ENCODE data around the gene THUMPD2.

THUMPD2 gene

DNA sequence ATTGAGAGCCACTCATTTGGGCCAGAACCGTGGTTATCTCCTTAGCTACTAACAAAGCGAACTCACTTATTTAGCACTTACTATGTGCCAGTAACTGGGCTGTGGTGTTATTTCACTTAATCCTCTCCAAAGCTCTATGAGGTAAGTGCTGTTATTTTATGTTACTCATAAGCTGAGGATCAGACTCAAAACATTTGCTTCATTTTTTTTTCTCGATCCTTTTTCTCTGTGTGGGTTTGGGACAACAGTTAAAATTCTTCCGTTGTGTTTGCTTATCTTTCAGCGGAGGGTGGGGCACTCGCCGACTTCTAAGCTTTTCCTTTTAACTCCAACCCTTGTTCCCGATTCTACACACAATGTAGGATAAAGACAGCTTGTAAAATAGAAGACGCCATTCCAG, 60.6 kb downstream of the THUMPD2 start:
- DNase-seq (ENCODE audit: low read depth in 2 of 2), result no peak

DNA sequence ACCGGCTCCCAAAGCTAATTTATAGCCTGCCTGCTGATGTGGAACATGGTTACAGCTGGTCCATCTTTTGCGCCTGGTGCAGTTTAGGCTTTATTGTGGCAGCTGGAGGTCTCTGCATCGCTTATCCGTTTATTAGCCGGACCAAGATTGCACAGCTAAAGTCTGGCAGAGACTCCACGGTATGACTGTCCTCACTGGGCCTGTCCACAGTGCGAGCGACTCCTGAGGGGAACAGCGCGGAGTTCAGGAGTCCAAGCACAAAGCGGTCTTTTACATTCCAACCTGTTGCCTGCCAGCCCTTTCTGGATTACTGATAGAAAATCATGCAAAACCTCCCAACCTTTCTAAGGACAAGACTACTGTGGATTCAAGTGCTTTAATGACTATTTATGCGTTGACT, 62.0 kb downstream of the THUMPD2 start:
- no peak for DNase-seq (ENCODE audit: low read depth in 2 of 2)

DNA sequence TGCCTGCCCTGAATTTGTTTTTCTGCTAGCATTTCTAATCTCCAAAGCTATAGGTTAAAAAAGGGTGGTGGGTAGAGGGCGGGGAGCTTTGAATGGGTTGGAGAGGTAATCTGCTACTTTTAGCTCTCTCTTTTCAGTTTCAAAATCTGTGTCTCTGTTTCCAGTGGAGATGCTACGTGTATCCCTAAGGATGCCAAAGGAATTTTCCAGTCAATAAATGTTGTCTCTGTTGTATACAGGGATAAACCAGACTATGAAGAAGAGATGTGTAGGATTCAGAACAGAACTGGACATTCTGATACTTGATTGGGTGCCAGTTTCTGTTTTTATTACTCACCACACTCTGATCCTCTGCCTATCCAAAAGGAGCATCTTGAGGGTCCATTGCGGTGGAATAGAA, 63.2 kb downstream of the THUMPD2 start:
- no peak for DNase-seq (ENCODE audit: low read depth in 2 of 2)

DNA sequence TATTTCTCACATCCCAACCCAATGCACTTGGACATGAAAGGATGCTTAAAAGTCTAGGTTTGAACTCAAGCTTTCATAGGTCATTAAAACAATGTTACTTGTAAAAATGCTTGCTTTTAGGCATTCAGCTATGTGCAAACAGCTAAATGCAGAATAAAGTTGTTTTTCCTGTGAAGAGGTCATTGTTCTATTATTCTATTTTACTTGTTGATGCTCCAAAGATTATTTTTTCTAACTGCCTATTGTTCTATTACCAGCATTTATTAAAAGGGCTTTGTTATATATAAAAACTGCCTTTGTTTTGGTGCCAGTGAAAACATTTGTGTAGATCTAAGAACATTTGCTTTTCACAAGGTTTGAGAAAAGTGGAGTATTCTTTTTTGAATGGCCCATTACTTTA, 64.0 kb downstream of the THUMPD2 start:
- no peak for DNase-seq (ENCODE audit: low read depth in 2 of 2)

DNA sequence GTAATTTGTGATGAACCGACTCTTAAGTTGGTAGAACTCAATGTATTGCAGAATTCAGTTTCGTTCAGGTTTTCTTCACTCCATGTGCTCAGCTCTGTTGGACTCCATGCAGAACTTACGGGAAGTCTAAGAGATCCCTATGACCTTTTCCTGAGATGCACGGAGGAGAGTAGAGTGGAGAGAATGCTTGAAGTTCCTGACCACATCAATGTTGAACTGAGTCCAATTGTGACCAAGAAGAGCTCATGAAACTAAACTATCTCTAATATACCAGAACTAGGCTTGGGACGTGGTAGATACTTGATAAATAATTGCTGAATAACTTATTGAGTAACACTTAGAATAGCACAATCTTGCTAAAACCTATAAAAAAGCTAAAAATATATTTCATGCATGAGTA, 66.1 kb downstream of the THUMPD2 start:
- DNase-seq (ENCODE audit: low read depth in 2 of 2), result no peak

DNA sequence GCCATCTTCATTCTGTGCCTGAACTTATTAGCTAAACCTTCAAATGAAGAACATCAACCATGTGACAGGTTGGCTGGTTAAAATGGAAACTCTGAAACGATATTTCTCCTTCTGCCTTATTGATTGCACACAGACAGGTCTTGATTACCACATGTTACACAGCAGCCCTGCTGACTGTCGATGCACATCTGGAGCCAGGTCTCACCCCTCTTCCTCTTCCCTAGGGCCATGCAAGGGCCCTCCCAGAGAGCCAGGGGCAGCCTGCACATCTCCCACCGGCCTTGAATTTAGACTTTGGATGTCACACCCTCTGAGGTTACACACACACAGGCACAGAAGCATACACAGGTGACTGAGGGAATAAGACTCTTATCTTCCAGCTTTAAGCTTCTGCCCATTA, 68.3 kb downstream of the THUMPD2 start:
- no peak for DNase-seq (ENCODE audit: low read depth in 2 of 2)

DNA sequence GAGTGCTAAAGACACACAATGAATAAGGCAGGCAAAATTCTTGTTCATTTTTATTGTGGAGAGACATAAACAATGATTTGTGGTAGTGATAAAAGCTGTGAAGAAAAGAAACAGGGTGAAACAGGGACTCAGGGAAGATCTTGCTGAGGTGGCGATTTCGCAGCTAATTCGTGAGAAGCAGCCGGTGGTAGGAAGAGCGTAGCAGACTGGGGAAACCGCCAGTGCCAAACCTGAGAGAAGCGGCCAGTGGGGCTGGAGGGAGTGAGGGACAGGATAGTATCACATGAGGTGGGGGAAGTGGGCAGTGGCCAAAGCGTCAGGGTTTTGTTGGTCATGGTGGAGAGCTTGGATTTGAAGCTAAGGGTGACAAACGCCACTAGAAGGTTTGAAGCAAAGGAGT, 71.1 kb downstream of the THUMPD2 start:
- DNase-seq (ENCODE audit: low read depth in 2 of 2), result no peak

DNA sequence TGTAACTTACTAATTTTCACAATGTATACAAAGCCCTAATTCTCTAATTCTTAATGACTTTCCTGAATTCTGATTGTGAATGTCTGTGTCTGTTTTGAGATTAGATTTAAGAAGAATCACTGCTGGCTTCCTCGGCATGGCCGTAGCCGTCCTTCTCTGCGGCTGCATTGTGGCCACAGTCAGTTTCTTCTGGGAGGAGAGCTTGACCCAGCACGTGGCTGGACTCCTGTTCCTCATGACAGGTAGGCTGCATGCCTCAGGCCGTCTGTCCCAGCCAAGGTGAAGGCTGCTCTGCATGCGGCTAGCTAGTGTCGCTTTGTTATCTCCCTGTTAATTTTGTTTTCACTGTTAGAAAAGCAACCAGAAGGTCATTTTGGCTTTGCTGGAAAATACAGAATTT, 72.1 kb downstream of the THUMPD2 start:
- DNase-seq (ENCODE audit: low read depth in 2 of 2), result no peak

DNA sequence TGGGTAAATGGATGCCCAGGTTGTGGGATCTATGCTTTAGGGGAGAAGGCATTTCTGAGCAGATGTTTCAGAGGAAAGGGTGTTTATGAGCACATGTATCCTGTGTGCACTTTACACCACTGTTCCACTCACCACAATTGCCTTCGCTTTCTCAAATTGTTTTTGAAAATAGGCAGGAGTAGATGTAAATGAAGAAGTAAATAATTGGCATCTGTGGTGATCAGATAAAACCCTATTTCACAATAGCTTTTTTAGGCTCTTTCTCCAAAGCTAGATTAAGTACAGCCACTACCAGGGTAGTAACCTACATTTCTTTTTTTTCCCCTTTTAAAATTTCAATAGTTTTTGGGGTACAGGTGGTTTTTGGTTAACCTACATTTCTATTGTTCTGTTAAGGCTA, 72.7 kb downstream of the THUMPD2 start:
- DNase-seq (ENCODE audit: low read depth in 2 of 2), result no peak

DNA sequence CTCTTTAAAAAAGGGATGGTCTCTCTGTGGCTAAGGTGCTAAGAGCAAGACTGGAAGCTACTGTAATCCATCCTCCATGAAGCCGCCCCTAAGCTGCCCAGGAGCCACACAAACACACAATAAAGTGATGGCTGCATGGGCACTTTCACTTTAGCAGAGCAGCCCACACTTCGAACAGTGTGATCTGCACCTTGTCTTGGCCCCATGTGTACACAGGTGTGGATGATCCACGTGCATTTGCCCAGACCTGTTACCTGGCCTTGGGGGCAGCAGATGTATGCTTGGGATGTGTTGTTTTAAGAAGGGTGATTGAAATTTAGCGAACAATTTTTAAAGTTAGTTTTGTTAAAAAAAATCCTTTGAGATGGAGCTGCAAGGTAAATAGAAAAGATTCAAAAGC, 73.4 kb downstream of the THUMPD2 start:
- DNase-seq (ENCODE audit: low read depth in 2 of 2), result no peak

DNA sequence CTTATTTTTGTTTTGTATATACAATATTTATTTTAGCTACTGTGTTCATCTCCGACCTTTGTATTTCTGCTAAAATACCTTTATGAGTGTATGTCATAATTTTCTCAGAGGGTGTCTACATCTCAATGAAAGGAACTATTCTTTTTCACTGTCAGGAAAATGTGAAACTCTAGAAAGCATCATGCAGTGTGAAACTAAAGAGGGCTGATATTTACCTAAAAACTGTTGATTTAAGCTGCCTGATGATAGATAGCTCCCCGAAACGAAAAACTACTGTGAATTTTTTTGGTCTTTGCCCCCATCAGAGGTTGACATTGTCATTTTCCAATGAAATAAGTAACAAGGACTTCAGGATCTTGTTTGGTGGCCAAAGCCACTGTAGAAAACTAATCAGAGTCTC, 74.5 kb downstream of the THUMPD2 start:
- DNase-seq (ENCODE audit: low read depth in 2 of 2), result no peak

DNA sequence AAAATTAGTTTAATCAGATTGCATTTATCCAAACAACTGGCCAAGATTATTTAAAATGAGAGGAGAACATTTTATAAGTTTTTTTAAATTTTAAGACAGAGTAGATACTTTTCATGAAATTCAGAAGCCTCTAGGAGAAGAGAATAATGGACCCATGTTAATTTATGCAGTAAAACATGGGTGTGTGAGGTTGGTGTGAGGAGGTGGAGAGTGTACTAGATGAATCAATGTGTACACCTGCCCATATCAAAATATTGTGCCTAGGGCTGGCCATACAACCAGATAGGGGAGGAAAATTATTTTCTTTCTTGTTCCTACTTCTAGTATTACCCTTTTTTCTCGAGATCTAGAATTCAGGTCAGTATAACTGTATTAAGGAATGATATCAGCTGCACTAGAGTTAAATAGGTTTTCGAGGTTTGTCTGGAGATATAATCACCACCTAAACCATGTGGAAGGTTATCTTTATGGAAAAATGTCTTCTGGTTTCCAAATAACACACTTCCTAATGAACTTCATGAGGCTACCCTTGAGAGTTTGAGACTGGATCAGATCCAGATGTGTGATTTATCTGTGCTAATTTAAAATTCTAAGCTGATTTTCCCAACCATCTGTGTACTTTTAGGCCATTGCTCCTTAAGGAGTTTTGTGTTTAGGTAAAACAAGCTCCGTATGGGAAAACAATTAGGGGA, 75.7 kb downstream of the THUMPD2 start:
- no peak for DNase-seq (ENCODE audit: low read depth in 2 of 2)

DNA sequence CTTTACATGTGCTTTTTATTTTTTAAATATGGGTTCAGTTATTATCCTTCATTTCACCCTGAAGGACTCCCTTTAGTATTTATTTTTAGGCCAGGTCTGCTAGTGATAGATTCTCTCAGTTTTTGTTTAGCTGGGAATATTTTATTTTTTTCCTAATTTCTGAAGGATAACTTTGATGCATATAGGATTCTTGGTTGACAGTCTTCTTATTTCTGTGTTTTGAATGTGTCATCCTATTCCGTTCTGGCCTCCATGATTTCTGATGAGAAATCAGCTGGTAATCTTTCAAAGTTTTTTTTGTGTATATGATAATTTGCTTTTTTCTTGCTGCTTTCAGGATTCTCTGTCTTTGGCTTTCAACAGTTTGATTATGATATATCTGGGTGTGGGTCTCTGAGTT, 77.9 kb downstream of the THUMPD2 start:
- DNase-seq (ENCODE audit: low read depth in 2 of 2), result no peak

DNA sequence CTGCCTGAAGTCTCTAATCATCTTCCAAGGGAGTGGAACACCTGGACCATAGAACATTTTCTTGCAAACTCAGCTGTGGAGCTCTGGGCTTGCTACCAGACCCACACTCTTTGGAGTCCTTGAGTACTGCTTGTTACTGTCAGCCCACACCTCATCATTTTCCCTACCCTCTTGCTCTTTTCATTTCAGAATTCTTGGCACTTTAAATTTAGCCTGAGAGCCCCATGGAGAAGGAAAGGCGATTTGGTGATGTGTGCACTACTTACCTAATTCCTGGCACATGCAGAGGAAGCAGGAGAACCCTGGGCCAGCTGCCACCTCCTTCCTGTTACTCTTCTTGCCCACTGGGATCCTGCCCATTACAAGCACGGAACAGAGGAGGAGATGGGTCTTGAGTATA, 81.6 kb downstream of the THUMPD2 start:
- DNase-seq (ENCODE audit: low read depth in 2 of 2), result no peak

DNA sequence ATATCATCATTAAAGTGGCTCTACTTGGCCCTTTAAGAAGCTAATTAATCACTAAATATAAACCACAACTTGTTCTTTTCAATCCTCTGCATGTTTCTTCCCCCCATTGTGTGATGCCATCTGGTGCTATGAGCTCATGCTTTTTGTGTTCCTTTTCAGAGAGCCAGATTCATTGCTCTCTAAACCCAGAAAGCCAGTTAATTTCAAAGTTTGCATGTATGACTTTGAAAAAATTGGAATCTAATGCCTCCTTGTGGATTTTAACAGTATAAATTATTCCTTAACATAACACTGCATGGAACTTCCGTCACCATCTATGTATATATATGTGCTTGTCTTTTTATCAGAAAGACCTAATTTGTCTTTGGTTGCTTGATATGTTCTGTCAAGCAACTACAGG, 82.2 kb downstream of the THUMPD2 start:
- no peak for DNase-seq (ENCODE audit: low read depth in 2 of 2)

DNA sequence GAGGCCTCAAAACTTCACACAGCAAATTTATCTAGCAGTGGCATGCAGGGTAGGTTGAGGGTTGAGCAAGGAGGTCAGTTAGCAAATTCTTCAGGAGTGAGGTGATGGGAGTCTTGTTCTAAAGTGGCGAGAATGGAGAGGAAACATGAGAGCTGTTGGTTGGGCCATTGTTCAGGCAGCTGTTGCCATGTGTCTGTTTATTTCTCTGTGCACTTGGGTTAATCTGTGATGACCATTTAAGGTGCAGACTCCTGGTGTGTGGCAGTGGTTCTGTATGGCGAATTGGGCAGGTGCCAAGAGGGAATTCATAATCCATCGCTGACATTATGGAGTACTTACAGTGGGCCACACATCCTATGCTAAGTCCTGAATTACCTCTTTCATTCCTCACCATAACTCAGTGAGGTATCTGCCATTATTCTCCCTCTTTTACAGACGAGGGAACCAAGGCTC, 82.9 kb downstream of the THUMPD2 start:
- no peak for DNase-seq (ENCODE audit: low read depth in 2 of 2)

DNA sequence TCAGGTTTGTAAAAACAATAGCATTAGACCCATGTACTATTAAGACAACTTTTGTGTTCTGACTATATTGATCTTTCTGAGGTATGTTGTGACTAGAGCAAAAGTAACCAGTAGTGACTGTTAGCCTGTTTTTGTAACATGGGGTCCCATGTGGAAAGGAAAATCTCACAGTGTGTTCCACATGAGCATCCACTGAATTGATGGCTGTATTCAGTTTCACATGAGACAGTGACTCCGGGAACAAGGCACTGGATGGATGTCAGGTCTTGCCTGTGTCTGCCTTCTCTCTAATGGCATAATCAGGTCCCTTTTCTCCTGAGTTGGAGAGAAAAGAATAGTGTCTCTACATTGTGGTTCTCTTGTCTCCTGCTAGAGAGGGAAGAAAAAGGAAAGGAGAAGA, 85.8 kb downstream of the THUMPD2 start:
- DNase-seq (ENCODE audit: low read depth in 2 of 2), result no peak

DNA sequence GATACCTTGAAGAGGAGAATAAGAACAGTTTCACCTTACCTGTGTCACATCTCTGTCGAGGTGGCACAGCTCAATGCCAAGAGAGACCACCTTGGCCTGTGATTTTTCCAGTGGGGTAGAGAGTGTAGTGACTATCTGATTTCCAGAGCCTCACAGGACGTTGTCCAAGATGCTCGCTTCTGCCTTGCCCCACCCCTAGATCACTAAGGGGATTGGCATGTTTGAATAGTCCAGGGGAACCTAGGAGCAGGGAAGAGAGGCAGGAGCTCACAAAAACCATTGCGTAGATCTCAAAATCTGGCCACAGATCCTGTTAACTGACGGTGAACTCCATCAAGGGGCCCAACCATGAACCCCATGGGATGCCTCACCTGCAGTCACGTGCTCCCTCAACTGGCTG, 89.2 kb downstream of the THUMPD2 start:
- DNase-seq (ENCODE audit: low read depth in 2 of 2), result no peak

DNA sequence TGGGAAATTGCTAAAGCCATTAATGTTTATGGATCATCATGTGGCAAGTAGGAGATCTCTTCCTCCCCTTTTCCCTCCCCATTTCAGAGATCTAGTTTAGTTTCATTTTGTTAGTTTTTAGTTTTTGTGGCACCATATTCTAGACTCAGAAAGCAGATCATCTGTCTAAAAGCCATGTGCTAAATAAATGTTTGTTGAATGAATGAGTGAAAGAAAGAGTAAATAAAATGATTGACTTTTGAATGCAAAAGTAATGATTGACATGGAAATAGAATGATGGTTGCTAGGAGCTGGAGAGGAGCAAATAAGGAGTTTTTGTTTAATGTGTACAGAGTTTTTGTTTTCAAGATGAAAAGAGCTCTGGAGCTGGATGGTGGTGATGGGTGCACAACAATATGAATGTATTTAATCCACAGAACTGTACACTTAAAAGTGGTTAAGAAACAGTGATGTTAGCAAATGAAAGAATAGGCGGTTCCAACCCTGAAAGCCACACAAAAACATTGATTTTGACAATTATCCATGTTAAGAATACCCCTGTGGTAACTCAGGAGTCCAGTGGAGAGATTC, 89.7 kb downstream of the THUMPD2 start:
- DNase-seq (ENCODE audit: low read depth in 2 of 2), result no peak

DNA sequence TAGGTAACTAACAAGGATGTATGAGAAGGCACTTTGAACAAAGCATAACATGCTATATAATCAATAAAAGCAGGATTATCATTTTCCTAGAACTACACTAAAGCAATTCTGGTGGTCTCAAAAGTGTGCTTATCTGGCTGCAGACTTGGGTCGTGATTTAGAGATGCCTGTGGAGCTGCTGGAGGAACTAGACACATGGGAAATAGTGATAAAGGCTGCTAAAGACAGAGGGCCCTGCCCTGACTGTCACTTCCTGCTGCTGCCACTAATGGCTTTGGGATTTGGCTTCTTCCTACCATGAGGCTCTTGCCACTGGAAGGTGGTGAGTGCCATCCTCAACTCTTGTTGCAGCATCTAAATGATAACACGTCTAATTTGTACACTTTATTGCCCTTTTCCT, 90.9 kb downstream of the THUMPD2 start:
- DNase-seq (ENCODE audit: low read depth in 2 of 2), result no peak

DNA sequence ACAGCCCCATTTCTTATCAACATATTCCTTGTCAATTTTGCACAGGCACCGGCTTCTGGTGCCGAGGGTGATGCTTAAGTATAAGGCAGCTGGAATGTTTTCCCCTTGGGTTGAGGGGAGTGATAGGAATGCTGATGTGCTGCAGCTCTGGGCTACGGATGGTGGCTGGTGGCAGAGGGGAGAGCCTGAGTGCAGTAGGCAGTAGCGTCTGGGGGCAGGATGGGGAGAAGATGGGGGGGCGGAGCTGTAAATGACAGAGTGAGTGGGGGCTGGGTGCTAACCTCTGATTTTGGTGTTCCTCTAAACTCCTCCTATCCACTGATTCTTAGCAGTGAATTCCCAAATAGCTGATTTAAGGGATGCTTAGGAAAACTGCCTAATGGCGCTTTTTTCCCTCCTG, 92.6 kb downstream of the THUMPD2 start:
- no peak for DNase-seq (ENCODE audit: low read depth in 2 of 2)

Data from stimulated activated CD4-positive, alpha-beta T cell treated with anti-CD3 and anti-CD28 coated beads, Interleukin-4, amount 100 ng/mL, for 48 hours (primary cell).